ENCODE measurements around the gene OPRM1. TPM values are rescaled to one million over a fixed set of nuclear protein-coding genes. Genes with fewer than 3 reads are reported as not detected.

OPRM1 gene
- total RNA-seq, 2 experiments from 2014 or later: not detected

DNA sequence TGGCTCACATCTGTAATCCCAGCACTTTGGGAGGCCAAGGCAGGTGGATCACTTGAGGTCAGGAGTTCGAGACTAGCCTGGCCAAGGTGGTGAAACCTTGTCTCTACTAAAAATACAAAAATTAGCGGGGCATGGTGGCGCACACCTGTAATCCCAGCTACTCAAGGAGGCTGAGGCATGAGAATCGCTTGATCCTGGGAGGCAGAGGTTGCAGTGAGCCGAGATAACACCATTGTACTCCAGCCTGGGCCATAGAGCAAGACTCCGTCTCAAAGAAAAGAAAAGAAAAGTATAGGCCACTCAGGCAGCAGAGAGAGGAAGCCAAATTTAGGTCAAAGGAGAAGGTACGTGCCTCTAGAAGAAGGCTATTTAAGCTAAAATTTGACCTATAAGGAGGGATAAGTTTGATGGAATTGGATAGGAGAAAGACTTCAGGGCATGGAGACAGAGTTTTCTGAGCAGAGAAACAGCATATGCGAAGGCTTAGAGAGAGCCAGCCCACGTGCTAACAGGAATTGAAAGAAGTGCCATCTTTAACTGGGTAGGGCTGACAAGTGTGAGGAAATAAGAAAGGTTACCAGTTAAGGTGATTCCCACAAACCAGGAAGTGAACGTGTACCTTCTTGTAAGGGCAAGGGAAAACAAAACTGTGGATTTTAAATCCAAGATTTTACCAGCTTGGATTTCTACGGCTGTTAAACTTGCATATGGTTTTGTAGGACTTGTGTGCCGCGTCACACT lies 203.7 kb downstream of the OPRM1 start:
- peaks cover 44% of the 10 kb centered on the region for H3K36me3 Mint-ChIP-seq
- H3K27ac Mint-ChIP-seq: peak overlapping the region; percentile 98
- no peaks in the 10 kb centered on the region for H3K27me3 Mint-ChIP-seq
- H3K4me1 Mint-ChIP-seq: peaks cover 67% of the 10 kb centered on the region
- peaks cover 13% of the 10 kb centered on the region for H3K9me3 Mint-ChIP-seq
- peak overlapping the region; percentile 29 for H3K4me3 Mint-ChIP-seq
- DNase-seq: no peak

DNA sequence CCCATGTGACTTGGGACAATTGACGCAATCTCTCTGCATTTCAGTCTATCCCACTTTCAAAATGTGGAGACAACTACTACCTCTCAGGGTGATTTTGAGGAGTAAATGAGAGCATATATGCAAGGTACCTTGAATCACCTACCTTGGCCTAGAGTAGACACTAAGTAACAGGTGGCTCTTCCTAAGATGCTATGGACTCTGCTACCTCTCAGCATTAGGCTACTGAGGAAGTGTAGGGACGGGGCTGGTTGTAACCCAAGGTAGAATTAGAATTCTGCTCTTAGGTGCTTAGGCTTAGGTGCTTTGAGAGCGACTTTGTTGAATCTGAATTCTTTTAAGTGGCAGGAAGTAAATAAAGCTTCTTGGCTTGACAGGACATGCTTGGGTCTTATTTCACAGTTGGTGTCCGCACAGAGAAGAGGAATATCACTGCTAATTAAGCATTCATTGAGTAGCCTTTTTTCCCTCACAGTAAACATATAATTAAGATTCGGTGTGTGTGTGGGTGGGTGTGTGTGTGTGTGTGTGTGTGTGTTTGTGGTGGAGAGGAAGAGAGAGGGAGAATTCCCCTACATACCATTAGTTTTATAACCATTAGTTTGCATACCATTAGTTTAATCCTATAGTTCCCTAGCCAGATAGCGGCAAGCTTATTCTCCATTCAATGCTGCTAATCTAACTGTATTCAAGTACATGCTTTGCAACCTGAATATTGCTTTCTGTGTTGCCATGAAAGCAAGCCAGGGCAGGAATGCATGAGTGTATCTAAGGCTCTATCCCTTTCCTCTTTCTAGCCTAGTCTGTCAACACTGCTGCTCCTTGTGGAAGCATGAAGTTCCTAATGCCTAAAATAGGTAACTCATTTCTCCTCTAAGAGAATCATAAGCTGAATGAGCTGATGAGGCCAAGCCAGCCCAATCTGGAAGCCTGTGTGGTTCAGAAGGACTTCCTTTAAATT lies 205.0 kb downstream of the OPRM1 start:
- peaks cover 44% of the 10 kb centered on the region for H3K36me3 Mint-ChIP-seq
- H3K27ac Mint-ChIP-seq: peak overlapping the region; percentile 98
- peaks cover 13% of the 10 kb centered on the region for H3K9me3 Mint-ChIP-seq
- H3K4me1 Mint-ChIP-seq: peaks cover 71% of the 10 kb centered on the region
- H3K4me3 Mint-ChIP-seq: peak overlapping the region; percentile 91
- no peak for DNase-seq
- H3K27me3 Mint-ChIP-seq: no peaks in the 10 kb centered on the region

- DNase-seq: no peak
- H3K4me3 Mint-ChIP-seq: peak overlapping the region; percentile 91
- H3K36me3 Mint-ChIP-seq: peaks cover 43% of the 10 kb centered on the region
- peak overlapping the region; percentile 98 for H3K27ac Mint-ChIP-seq
- peaks cover 13% of the 10 kb centered on the region for H3K9me3 Mint-ChIP-seq
- H3K4me1 Mint-ChIP-seq: peaks cover 66% of the 10 kb centered on the region
- H3K27me3 Mint-ChIP-seq: no peaks in the 10 kb centered on the region
Measured at GRCh38 chr6:154245506-154245905, 206.5 kb downstream of the OPRM1 start.

GRCh38 chr6:154246723-154247118 lies 207.7 kb downstream of the OPRM1 start:
- no peaks in the 10 kb centered on the region for H3K27me3 Mint-ChIP-seq
- peaks cover 10% of the 10 kb centered on the region for H3K9me3 Mint-ChIP-seq
- peaks cover 67% of the 10 kb centered on the region for H3K4me1 Mint-ChIP-seq
- peaks cover 38% of the 10 kb centered on the region for H3K36me3 Mint-ChIP-seq
- H3K27ac Mint-ChIP-seq: peak overlapping the region; percentile 98
- peak overlapping the region; percentile 91 for H3K4me3 Mint-ChIP-seq
- DNase-seq: no peak

- H3K9me3 Mint-ChIP-seq: peaks cover 11% of the 10 kb centered on the region
- peak; percentile 41 for DNase-seq
- peak overlapping the region; percentile 91 for H3K4me3 Mint-ChIP-seq
- H3K27me3 Mint-ChIP-seq: no peaks in the 10 kb centered on the region
- H3K36me3 Mint-ChIP-seq: peaks cover 37% of the 10 kb centered on the region
- H3K4me1 Mint-ChIP-seq: peaks cover 68% of the 10 kb centered on the region
- peak overlapping the region; percentile 98 for H3K27ac Mint-ChIP-seq
Measured at GRCh38 chr6:154247119-154247861, 208.2 kb downstream of the OPRM1 start.

GRCh38 chr6:154249499-154250298 lies 210.7 kb downstream of the OPRM1 start:
- H3K27me3 Mint-ChIP-seq: no peaks in the 10 kb centered on the region
- H3K4me3 Mint-ChIP-seq: peak overlapping the region; percentile 66
- peak; percentile 31 for DNase-seq
- H3K4me1 Mint-ChIP-seq: peaks cover 53% of the 10 kb centered on the region
- H3K27ac Mint-ChIP-seq: peak overlapping the region; percentile 91
- peaks cover 23% of the 10 kb centered on the region for H3K36me3 Mint-ChIP-seq
- H3K9me3 Mint-ChIP-seq: peaks cover 6% of the 10 kb centered on the region

GRCh38 chr6:154251116-154251515 lies 212.1 kb downstream of the OPRM1 start:
- no peak overlapping the region for H3K27ac Mint-ChIP-seq
- H3K4me1 Mint-ChIP-seq: peaks cover 42% of the 10 kb centered on the region
- peaks cover 26% of the 10 kb centered on the region for H3K36me3 Mint-ChIP-seq
- no peak for DNase-seq
- peaks cover 17% of the 10 kb centered on the region for H3K9me3 Mint-ChIP-seq
- no peaks in the 10 kb centered on the region for H3K27me3 Mint-ChIP-seq
- H3K4me3 Mint-ChIP-seq: no peak overlapping the region

DNA sequence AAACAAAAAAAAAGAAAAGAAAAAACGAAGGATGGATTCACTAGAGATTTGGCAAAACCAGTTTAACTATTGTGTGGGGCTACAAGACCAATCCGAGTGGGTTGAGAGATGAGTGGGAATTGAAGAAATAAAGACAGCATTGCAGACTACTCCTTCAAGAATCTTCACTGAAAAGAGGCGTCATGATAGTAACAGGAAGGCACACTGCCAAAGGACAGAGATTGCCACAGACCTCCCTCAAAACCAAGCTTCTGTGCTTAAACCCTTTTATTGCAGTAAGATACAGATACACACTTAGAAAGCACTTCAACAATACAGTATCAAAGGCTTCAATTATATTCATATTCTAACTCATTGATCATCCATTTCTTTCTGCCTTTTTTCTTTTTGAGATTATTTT lies 213.6 kb downstream of the OPRM1 start:
- Mint-ChIP-seq H3K27ac (no peak overlapping the region), H3K27me3 (no peaks in the 10 kb centered on the region), H3K4me3 (no peak overlapping the region), H3K4me1 (peaks cover 49% of the 10 kb centered on the region), H3K36me3 (peaks cover 31% of the 10 kb centered on the region), H3K9me3 (peaks cover 22% of the 10 kb centered on the region)
- DNase-seq: no peak

DNA sequence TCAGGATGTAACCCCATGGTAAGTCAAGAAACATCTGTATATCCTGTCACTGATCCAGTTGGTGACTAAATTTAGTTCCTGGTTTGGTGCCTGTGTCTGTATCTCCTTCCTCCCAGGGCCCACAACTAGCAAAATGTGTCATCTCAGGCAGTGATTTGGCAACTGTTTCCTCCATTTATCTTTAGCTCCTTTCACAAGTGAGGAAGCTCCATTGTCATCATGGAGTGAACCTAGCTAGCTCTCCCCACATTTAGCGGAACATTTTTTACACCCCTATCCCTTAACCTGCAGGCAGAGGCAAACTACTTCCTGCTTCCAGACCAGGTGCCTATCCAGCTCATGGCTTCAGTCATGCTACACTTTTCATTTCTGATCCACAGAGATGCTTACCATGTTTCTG lies 218.0 kb downstream of the OPRM1 start:
- Mint-ChIP-seq H3K9me3 (peaks cover 23% of the 10 kb centered on the region), H3K4me3 (no peak overlapping the region), H3K4me1 (peaks cover 34% of the 10 kb centered on the region), H3K27ac (no peak overlapping the region), H3K27me3 (no peaks in the 10 kb centered on the region), H3K36me3 (peaks cover 30% of the 10 kb centered on the region)
- DNase-seq: no peak

DNA sequence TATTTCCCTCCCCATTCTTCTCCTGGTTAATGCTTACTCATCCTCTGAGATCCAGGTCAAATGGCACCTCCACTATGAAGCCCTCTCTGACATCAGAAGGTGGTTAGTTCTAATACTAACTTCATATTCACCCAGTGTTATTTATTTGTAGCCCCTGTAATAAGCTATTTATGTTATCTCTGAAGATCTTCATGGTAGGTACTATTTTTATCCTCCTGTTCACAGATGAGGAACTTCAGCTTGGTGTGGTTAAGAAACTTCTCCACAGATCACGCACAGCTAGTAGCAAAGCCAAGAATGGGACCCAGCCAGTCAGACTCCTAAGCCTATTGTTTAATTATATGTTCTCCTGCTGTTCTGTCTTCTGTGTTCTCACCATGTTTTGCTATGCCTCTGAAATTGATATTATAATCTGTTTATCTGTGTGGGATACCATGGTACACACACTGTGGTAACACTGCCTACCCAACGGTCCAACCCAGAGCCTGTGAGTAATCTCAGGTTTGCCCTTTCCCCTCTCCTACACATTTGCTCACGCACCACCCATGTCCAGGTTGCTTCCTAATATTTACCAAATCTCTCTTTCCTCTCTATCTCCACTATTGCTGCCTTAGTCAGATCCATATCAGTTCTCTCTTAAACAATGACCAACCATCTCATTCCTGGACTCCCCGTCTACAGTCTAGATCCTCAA lies 219.2 kb downstream of the OPRM1 start:
- no peak for DNase-seq
- Mint-ChIP-seq H3K27me3 (no peaks in the 10 kb centered on the region), H3K9me3 (peaks cover 23% of the 10 kb centered on the region), H3K27ac (no peak overlapping the region), H3K4me3 (no peak overlapping the region), H3K36me3 (peaks cover 27% of the 10 kb centered on the region), H3K4me1 (peaks cover 27% of the 10 kb centered on the region)

DNA sequence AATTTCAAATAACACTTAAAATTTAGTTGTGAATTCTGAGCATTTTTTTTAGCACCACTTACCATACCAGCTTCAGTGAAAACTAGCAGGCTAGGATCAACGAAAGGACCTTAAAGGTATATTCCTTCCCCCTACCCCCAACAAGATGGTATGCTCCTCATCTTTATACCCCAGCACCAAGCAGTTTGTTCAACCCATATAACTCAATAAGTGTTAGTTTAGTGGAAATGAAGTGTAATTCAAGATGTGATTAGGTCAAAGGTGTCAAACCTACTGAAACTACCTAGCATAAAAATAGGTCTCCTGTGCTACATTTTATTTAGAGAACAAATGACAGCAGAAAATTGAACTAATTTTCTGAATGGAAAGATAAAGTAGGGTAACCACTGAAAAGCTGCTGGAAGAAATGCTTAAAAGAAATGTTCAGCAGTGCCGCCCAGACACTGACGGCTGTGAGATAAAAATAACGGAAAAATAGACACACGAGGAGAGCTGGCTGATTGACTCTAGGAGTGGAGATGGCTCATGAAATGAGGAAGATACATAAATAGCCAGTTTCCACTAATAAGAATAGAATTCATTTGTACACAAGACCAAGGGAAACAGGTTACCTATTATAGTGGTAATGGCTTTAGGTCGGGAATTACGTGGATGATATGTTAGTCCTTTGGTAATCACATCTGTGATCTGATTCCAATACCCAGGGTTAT lies 222.8 kb downstream of the OPRM1 start:
- no peak for DNase-seq
- Mint-ChIP-seq H3K36me3 (peaks cover 11% of the 10 kb centered on the region), H3K9me3 (peaks cover 9% of the 10 kb centered on the region), H3K4me3 (no peak overlapping the region), H3K27ac (no peak overlapping the region), H3K27me3 (no peaks in the 10 kb centered on the region), H3K4me1 (peaks cover 34% of the 10 kb centered on the region)

DNA sequence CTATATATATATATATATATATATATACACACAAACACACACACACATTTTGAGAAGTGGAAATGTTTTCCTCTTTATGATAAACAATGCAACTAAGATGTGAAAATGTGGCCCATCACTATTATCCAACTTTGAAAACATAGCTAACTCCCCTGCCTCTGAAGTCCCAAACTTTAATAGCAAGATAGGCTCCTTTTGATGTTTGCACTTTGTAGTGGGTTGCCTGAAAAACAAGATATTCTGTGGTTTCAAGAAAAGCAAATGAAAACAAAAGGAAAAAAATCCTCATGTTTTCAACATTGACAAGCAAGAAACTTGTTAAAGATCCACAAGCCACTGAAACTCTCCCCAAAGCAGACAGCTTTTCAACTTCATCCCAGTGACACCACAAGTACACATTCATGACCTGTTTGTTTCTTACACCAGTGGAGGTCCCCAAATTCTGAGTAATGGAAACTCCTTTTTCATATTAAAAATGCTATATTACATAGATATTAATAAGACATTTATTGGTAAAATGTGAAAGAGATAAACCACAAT lies 227.6 kb downstream of the OPRM1 start:
- Mint-ChIP-seq H3K27ac (no peak overlapping the region), H3K4me3 (no peak overlapping the region), H3K4me1 (peaks cover 31% of the 10 kb centered on the region), H3K36me3 (peaks cover 4% of the 10 kb centered on the region), H3K9me3 (peaks cover 9% of the 10 kb centered on the region), H3K27me3 (no peaks in the 10 kb centered on the region)
- DNase-seq: no peak

GRCh38 chr6:154267508-154268106 lies 228.6 kb downstream of the OPRM1 start:
- Mint-ChIP-seq H3K27me3 (no peaks in the 10 kb centered on the region), H3K4me3 (no peak overlapping the region), H3K27ac (no peak overlapping the region), H3K36me3 (peaks cover 4% of the 10 kb centered on the region), H3K4me1 (peaks cover 27% of the 10 kb centered on the region), H3K9me3 (peaks cover 9% of the 10 kb centered on the region)
- no peak for DNase-seq
